Smooth muscle cell (in vitro differentiated cells): Measurements from ENCODE around the gene HERC4. TPM values are rescaled to one million over a fixed set of nuclear protein-coding genes. Genes with fewer than 3 reads are reported as not detected.

Source experiments
- DNase-seq: peaks from one replicate; lab custom pipeline; 2025; ENCODE audit not compliant: unreplicated experiment; lab: John Stamatoyannopoulos, UW
- H2AFZ ChIP-seq: fragments of 200-600 bp; sonication (generic); 2 replicates; pipeline ENCODE4 v1.6.0; 2016; ENCODE audit warnings: antibody characterized with exemption, low read depth, mild to moderate bottlenecking
- H3F3A ChIP-seq: fragments of 200-600 bp; sonication (generic); 2 replicates; pipeline ENCODE4 v1.6.0; 2017; ENCODE audit warnings: antibody characterized with exemption, low read depth
- H3K27ac ChIP-seq: fragments of 200-600 bp; sonication (generic); 2 replicates; pipeline ENCODE4 v1.5.1; 2016; ENCODE audit warnings: low read depth, mild to moderate bottlenecking
- H3K27me3 ChIP-seq: fragments of 200-600 bp; sonication (generic); 2 replicates; pipeline ENCODE4 v1.6.1; 2016; ENCODE audit warnings: low read depth, mild to moderate bottlenecking
- H3K36me3 ChIP-seq: fragments of 200-600 bp; sonication (generic); 2 replicates; pipeline ENCODE4 v1.5.1; 2016; ENCODE audit warnings: low read depth
- H3K4me1 ChIP-seq: fragments of 200-600 bp; sonication (generic); 2 replicates; pipeline ENCODE4 v1.5.1; 2016; ENCODE audit warnings: low read depth
- H3K4me2 ChIP-seq: fragments of 200-600 bp; sonication (generic); 2 replicates; pipeline ENCODE4 v1.6.0; 2016; ENCODE audit warnings: mild to moderate bottlenecking
- H3K4me3 ChIP-seq: fragments of 200-600 bp; sonication (generic); 2 replicates; pipeline ENCODE4 v1.5.1; 2016; ENCODE audit warnings: mild to moderate bottlenecking
- H3K79me2 ChIP-seq: fragments of 200-600 bp; sonication (generic); 2 replicates; pipeline ENCODE4 v1.6.0; 2016; ENCODE audit warnings: low read depth, mild to moderate bottlenecking
- H3K9ac ChIP-seq: fragments of 200-600 bp; sonication (generic); 2 replicates; pipeline ENCODE4 v1.6.0; 2016; ENCODE audit warnings: low read depth
- H3K9me3 ChIP-seq: fragments of 200-600 bp; sonication (generic); replicated peaks from 2 replicates; pipeline ENCODE4 v1.5.1; 2016; ENCODE audit warnings: low read depth
- H4K20me1 ChIP-seq: fragments of 200-600 bp; sonication (generic); 2 replicates; pipeline ENCODE4 v1.6.0; 2016; ENCODE audit warnings: low read depth
- WGBS: methylation state at CpG from one replicate; pipeline ENCODE4 v1.1.7; 2016; ENCODE audit warnings: low lambda C conversion rate; 5-methylcytosine and 5-hydroxymethylcytosine counted together
- polyA plus RNA-seq: library from polyadenylated mRNA; unstranded; fragments of >200 nt; fragmentation: Nextera tagmentation; extraction: Ambion mirVana; gene quantifications from 2 replicates; pipeline ENCODE4 v1.2.1, GENCODE V29; 2016
- total RNA-seq: library from RNA; depleted of rRNA; stranded (reverse); fragments of >200 nt; gene quantifications from 2 replicates; pipeline ENCODE4 v1.2.3, GENCODE V29; 2014
- TF ChIP-seq, protein P1 (sequence below): fragments of 200-600 bp; sonication (generic); IDR thresholded peaks from 2 replicates; pipeline ENCODE4 v1.5.1; 2017; ENCODE audit warnings: borderline replicate concordance, mild to moderate bottlenecking, antibody characterized with exemption; ENCODE audit not compliant: insufficient read depth, poor library complexity, severe bottlenecking

The HERC4 gene
- total and polyA plus RNA-seq, 2 experiments from 2014 or later, result 19.5 to 41.2 TPM

DNA sequence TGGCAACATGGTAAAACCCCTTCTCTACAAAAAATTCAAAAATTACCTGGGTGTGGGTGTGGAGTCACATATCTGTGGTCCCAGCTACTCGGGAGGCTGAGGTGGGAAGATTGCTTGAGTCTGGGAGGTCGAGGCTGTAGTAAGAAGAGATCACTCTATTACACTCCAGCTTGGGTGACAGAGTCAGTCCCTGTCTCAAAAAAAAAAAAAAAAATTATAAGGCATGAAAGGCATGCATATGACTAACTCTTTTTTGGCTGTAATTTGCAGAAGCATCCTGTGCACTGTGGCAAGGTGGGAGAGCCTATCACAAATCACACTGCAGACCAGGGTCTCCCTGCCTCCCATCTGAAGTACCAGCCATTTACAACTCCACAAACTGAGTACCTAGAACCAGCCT lies 20.1 kb upstream of the HERC4 start:
- Histone ChIP-seq H3K27me3 (no peaks in the 10 kb centered on the region), H3K79me2 (no peaks in the 10 kb centered on the region), H3F3A (peaks cover 3% of the 10 kb centered on the region), H3K4me2 (no peak overlapping the region), H3K9ac (no peak overlapping the region), H3K36me3 (no peaks in the 10 kb centered on the region), H3K4me1 (no peaks in the 10 kb centered on the region), H4K20me1 (no peaks in the 10 kb centered on the region), H2AFZ (peak overlapping the region; percentile 80), H3K27ac (peak overlapping the region; percentile 80), H3K4me3 (no peak overlapping the region), H3K9me3 (no peaks in the 10 kb centered on the region)
- 54% methylated on average over 2 of the region's 2 CpGs for WGBS
- DNase-seq, result no peak
- TF ChIP-seq, protein P1, sequence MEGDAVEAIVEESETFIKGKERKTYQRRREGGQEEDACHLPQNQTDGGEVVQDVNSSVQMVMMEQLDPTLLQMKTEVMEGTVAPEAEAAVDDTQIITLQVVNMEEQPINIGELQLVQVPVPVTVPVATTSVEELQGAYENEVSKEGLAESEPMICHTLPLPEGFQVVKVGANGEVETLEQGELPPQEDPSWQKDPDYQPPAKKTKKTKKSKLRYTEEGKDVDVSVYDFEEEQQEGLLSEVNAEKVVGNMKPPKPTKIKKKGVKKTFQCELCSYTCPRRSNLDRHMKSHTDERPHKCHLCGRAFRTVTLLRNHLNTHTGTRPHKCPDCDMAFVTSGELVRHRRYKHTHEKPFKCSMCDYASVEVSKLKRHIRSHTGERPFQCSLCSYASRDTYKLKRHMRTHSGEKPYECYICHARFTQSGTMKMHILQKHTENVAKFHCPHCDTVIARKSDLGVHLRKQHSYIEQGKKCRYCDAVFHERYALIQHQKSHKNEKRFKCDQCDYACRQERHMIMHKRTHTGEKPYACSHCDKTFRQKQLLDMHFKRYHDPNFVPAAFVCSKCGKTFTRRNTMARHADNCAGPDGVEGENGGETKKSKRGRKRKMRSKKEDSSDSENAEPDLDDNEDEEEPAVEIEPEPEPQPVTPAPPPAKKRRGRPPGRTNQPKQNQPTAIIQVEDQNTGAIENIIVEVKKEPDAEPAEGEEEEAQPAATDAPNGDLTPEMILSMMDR, result no peak

DNA sequence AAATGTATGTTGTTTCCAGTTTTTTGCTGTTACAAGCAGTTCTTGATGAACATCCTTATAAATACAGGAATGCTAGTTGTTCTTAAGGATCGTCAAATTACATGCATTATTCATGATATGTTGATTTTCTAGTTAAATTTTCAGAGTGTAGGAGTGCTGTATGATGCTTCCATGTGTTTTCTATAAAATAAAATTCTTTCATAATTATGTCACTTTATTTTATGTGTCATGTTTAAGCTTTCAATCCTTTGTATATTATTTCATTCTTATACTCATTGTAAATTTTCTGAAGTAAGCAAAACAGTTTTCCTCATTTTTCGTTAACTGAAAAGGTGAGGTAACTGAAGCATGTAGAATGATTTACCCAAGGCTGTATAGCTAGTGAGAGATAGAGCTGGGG lies 17.4 kb upstream of the HERC4 start:
- no peaks in the 10 kb centered on the region for H3K79me2 ChIP-seq
- no peak overlapping the region for H2AFZ ChIP-seq
- H3K4me1 ChIP-seq, result no peaks in the 10 kb centered on the region
- no peak for DNase-seq
- no peaks in the 10 kb centered on the region for H3K36me3 ChIP-seq
- TF ChIP-seq, protein P1, result no peak
- 90% methylated on average over 2 of the region's 2 CpGs for WGBS
- H3K27ac ChIP-seq, result no peak overlapping the region
- H4K20me1 ChIP-seq, result no peaks in the 10 kb centered on the region
- H3K4me2 ChIP-seq, result no peak overlapping the region
- H3K27me3 ChIP-seq, result no peaks in the 10 kb centered on the region
- H3K4me3 ChIP-seq, result no peak overlapping the region
- no peak overlapping the region for H3K9ac ChIP-seq
- H3K9me3 ChIP-seq, result no peaks in the 10 kb centered on the region
- H3F3A ChIP-seq, result no peaks in the 10 kb centered on the region

GRCh38 chr10:68090586-68090985 lies 15.5 kb upstream of the HERC4 start:
- no peak overlapping the region for H3K27ac ChIP-seq
- DNase-seq, result no peak
- TF ChIP-seq, protein P1, result no peak
- H4K20me1 ChIP-seq, result no peaks in the 10 kb centered on the region
- H3K79me2 ChIP-seq, result no peaks in the 10 kb centered on the region
- 97% methylated on average over 4 of the region's 4 CpGs for WGBS
- H3F3A ChIP-seq, result no peaks in the 10 kb centered on the region
- no peak overlapping the region for H3K4me2 ChIP-seq
- H3K4me3 ChIP-seq, result no peak overlapping the region
- H3K36me3 ChIP-seq, result no peaks in the 10 kb centered on the region
- H2AFZ ChIP-seq, result no peak overlapping the region
- no peaks in the 10 kb centered on the region for H3K27me3 ChIP-seq
- H3K4me1 ChIP-seq, result no peaks in the 10 kb centered on the region
- H3K9ac ChIP-seq, result no peak overlapping the region
- H3K9me3 ChIP-seq, result no peaks in the 10 kb centered on the region

DNA sequence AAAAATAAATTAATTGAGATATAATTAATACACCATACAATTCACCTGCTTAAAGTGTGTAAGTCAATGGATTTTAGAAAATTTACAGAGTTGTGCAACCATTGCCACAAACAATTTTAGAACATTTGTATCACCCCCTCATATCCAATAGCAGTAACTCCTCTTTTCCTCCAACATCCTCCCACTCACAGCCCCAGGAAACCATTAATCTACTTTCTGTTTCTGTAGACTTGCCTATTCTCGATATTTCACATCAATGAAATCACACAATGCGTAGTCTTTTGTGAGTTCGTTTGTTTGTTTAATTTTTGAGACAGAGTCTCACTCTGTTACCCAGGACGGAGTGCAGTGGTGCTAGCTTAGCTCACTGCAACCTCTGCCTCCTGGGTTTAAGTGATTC lies 13.7 kb upstream of the HERC4 start:
- Histone ChIP-seq H3K4me2 (no peak overlapping the region), H3F3A (no peaks in the 10 kb centered on the region), H3K4me3 (no peak overlapping the region), H2AFZ (no peak overlapping the region), H3K36me3 (no peaks in the 10 kb centered on the region), H3K4me1 (no peaks in the 10 kb centered on the region), H3K79me2 (no peaks in the 10 kb centered on the region), H3K27ac (no peak overlapping the region), H4K20me1 (no peaks in the 10 kb centered on the region), H3K9ac (no peak overlapping the region), H3K27me3 (no peaks in the 10 kb centered on the region), H3K9me3 (no peaks in the 10 kb centered on the region)
- 87% methylated on average over 4 of the region's 4 CpGs for WGBS
- DNase-seq, result no peak
- TF ChIP-seq, protein P1, result no peak
